ENCODE results near the gene KHK. TPM values are rescaled to one million over a fixed set of nuclear protein-coding genes. Genes with fewer than 3 reads are reported as not detected.
A peak's percentile ranks its signal among the peaks of the same experiment; 100 is the strongest.

KHK gene
- total and polyA plus RNA-seq, 9 of the 15 experiments (the other 6 are each of a cell fraction or from before 2014, with no cell fraction given): 1.5 to 10.7 (median 5.2) TPM

- TF ChIP-seq ZNF133 (CRISPR knock-in tag; IDR thresholded peaks at IDR 0.05): 0 out of 2 replicates have a peak, but pooled peaks have one; percentile 2
- peak; percentile 84 for TF ChIP-seq DPF2 (IDR thresholded peaks at IDR 0.05)
- TF ChIP-seq ZNF324 (CRISPR knock-in tag; IDR thresholded peaks at IDR 0.05): peak; percentile 23; the same call in 1 of the 2 replicates
- peak; percentile 95 for TF ChIP-seq RNF2 (IDR thresholded peaks at IDR 0.05)
- TF ChIP-seq, protein P1, sequence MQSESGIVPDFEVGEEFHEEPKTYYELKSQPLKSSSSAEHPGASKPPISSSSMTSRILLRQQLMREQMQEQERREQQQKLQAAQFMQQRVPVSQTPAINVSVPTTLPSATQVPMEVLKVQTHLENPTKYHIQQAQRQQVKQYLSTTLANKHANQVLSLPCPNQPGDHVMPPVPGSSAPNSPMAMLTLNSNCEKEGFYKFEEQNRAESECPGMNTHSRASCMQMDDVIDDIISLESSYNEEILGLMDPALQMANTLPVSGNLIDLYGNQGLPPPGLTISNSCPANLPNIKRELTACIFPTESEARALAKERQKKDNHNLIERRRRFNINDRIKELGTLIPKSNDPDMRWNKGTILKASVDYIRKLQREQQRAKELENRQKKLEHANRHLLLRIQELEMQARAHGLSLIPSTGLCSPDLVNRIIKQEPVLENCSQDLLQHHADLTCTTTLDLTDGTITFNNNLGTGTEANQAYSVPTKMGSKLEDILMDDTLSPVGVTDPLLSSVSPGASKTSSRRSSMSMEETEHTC (IDR thresholded peaks at IDR 0.05): peak; percentile 74; the same call in 1 of the 2 replicates
- TF ChIP-seq, protein P2, sequence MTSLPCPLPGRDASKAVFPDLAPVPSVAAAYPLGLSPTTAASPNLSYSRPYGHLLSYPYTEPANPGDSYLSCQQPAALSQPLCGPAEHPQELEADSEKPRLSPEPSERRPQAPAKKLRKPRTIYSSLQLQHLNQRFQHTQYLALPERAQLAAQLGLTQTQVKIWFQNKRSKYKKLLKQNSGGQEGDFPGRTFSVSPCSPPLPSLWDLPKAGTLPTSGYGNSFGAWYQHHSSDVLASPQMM (CRISPR knock-in tag; IDR thresholded peaks at IDR 0.05): no peak
- no peak for TF ChIP-seq CREB5 (CRISPR knock-in tag; IDR thresholded peaks at IDR 0.05)
- 0 out of 2 replicates have a peak, but pooled peaks have one; percentile 5 for TF ChIP-seq NFXL1 (CRISPR knock-in tag; IDR thresholded peaks at IDR 0.05)
- TF ChIP-seq, protein P3, sequence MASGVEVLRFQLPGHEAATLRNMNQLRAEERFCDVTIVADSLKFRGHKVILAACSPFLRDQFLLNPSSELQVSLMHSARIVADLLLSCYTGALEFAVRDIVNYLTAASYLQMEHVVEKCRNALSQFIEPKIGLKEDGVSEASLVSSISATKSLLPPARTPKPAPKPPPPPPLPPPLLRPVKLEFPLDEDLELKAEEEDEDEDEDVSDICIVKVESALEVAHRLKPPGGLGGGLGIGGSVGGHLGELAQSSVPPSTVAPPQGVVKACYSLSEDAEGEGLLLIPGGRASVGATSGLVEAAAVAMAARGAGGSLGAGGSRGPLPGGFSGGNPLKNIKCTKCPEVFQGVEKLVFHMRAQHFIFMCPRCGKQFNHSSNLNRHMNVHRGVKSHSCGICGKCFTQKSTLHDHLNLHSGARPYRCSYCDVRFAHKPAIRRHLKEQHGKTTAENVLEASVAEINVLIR (CRISPR knock-in tag; IDR thresholded peaks at IDR 0.05): 0 out of 2 replicates have a peak, but pooled peaks have one; percentile 20
- TF ChIP-seq RBM22 (IDR thresholded peaks at IDR 0.05; ENCODE audit: low read depth, low read length, poor library complexity, severe bottlenecking): no peak
- TF ChIP-seq TCF7L2 (IDR thresholded peaks at IDR 0.05; ENCODE audit: low read depth, low read length): no peak
- no peak for TF ChIP-seq PHF20 (IDR thresholded peaks at IDR 0.05; ENCODE audit: partially characterized antibody)
- peak; percentile 85 for TF ChIP-seq NR2C2 (CRISPR knock-in tag; IDR thresholded peaks at IDR 0.05)
- peak; percentile 85 for TF ChIP-seq NR2C2 (tag; IDR thresholded peaks at IDR 0.05)
- no peak for TF ChIP-seq HOXB6 (CRISPR knock-in tag; IDR thresholded peaks at IDR 0.05; ENCODE audit: borderline replicate concordance)
- TF ChIP-seq ZNF24 (IDR thresholded peaks at IDR 0.05): no peak; the same call in 1 of the 2 replicates
- peak; percentile 63; the same call in 1 of the 2 replicates for TF ChIP-seq SMARCE1 (IDR thresholded peaks at IDR 0.05)
- TF ChIP-seq ZNF316 (IDR thresholded peaks at IDR 0.05): peak; percentile 24; the same call in 1 of the 2 replicates
- TF ChIP-seq ZBTB1 (CRISPR knock-in tag; IDR thresholded peaks at IDR 0.05; ENCODE audit: borderline replicate concordance, low read depth): no peak
Measured at GRCh38 chr2:27092696-27093429, 6.3 kb downstream of the KHK start (continued).
